Measurements from ENCODE around the gene CCDC85B. TPM values are rescaled to one million over a fixed set of nuclear protein-coding genes. Genes with fewer than 3 reads are reported as not detected.

The CCDC85B gene
- total RNA-seq, 1 donor from 2014 or later = 29.7 TPM

DNA sequence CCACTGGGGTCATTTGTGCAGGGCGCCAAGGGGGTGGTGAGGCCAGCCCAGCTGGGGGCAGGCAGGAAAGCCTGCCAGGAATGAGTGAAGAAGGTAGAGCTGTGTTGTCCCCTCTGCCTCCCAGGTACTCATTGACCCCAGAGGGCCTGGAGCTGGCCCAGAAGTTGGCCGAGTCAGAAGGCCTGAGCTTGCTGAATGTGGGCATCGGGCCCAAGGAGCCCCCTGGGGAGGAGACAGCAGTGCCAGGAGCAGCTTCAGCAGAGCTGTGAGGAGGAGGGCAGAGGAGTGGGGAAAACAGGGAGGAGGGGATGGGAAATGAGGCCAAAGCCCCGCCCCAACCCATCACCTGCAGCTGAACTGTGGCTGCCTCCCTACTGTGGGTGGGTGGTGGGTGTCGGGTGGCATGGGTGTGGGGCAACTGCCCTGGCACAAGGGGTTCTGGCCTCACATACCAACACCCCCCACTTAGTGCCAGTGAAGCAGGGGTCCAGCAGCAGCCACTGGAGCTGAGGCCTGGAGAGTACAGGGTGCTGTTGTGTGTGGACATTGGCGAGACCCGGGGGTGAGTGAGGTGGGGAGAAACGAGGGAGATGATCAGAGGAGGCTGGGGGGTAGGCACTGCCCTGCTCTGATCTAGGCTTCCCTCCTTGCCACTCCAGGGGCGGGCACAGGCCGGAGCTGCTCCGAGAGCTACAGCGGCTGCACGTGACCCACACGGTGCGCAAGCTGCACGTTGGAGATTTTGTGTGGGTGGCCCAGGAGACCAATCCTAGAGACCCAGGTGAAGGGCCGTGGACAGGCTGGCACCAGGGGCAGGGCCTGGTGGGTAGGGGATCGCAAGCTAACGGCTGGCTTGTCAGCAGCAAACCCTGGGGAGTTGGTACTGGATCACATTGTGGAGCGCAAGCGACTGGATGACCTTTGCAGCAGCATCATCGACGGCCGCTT, 27.3 kb upstream of the CCDC85B start:
- Histone ChIP-seq H3K4me3 (ENCODE audit: low read depth, low read length) (no peak overlapping the region), H3K27me3 (ENCODE audit: control insufficient read depth, insufficient read depth, low read length) (no peaks in the 10 kb centered on the region), H3K36me3 (ENCODE audit: control insufficient read depth, insufficient read depth, low read length) (peaks cover 40% of the 10 kb centered on the region)
- DNase-seq (ENCODE audit: low read depth) (no peak), FAIRE-seq (no peak)
- TF ChIP-seq, protein P1, sequence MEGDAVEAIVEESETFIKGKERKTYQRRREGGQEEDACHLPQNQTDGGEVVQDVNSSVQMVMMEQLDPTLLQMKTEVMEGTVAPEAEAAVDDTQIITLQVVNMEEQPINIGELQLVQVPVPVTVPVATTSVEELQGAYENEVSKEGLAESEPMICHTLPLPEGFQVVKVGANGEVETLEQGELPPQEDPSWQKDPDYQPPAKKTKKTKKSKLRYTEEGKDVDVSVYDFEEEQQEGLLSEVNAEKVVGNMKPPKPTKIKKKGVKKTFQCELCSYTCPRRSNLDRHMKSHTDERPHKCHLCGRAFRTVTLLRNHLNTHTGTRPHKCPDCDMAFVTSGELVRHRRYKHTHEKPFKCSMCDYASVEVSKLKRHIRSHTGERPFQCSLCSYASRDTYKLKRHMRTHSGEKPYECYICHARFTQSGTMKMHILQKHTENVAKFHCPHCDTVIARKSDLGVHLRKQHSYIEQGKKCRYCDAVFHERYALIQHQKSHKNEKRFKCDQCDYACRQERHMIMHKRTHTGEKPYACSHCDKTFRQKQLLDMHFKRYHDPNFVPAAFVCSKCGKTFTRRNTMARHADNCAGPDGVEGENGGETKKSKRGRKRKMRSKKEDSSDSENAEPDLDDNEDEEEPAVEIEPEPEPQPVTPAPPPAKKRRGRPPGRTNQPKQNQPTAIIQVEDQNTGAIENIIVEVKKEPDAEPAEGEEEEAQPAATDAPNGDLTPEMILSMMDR (IDR thresholded peaks at IDR 0.05; ENCODE audit: insufficient read depth, low read length, severe bottlenecking) = no peak

DNA sequence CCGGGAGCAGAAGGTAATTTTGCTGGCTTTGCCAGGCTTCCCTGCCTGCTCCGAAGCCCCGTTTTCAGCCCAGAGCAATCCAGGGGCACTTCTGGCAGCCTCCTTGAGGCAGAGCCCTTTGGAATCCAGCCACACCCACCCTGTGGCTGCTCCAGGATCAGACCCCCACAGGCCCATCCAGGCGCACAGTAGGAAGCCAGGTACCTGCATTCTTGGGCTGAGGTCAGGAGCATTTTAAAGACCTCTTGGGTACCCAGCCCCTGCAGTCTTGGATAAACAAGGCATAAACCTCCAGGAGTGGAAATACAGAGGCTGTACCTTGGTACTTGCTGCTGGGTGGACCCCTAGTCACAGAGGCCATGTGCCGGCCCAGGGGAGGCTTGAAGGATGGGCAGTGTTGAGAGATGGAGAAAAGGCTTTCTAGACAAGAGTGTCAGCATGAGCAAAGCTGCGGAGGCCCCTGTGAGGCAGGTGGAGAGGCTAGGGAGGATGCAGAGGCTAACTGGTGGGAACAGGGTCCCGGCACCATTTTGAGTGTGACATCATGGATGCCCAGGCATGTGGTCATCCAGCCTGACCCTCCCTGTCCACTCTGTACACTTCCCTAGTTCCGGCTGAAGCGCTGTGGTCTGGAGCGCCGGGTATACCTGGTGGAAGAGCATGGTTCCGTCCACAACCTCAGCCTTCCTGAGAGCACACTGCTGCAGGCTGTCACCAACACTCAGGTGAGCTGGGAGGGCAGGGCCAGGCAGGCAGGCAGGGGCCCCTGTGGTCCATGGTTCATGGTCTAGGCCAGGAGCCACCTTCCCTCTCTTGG, 26.4 kb upstream of the CCDC85B start:
- no peak for FAIRE-seq
- no peak overlapping the region for H3K4me3 ChIP-seq (ENCODE audit: low read depth, low read length)
- no peaks in the 10 kb centered on the region for H3K27me3 ChIP-seq (ENCODE audit: control insufficient read depth, insufficient read depth, low read length)
- H3K36me3 ChIP-seq (ENCODE audit: control insufficient read depth, insufficient read depth, low read length) = peaks cover 40% of the 10 kb centered on the region
- DNase-seq (ENCODE audit: low read depth) = no peak
- TF ChIP-seq, protein P1 (IDR thresholded peaks at IDR 0.05; ENCODE audit: insufficient read depth, low read length, severe bottlenecking) = no peak

GRCh38 chr11:65864706-65865471, 25.6 kb upstream of the CCDC85B start:
- DNase-seq (ENCODE audit: low read depth) (no peak), FAIRE-seq (no peak)
- TF ChIP-seq, protein P1 (IDR thresholded peaks at IDR 0.05; ENCODE audit: insufficient read depth, low read length, severe bottlenecking) = no peak
- H3K27me3 ChIP-seq (ENCODE audit: control insufficient read depth, insufficient read depth, low read length) = no peaks in the 10 kb centered on the region
- H3K36me3 ChIP-seq (ENCODE audit: control insufficient read depth, insufficient read depth, low read length) = peaks cover 40% of the 10 kb centered on the region
- H3K4me3 ChIP-seq (ENCODE audit: low read depth, low read length) = no peak overlapping the region

GRCh38 chr11:65865550-65866172, 24.8 kb upstream of the CCDC85B start:
- TF ChIP-seq, protein P1 (IDR thresholded peaks at IDR 0.05; ENCODE audit: insufficient read depth, low read length, severe bottlenecking) = no peak
- H3K36me3 ChIP-seq (ENCODE audit: control insufficient read depth, insufficient read depth, low read length) = peaks cover 40% of the 10 kb centered on the region
- no peaks in the 10 kb centered on the region for H3K27me3 ChIP-seq (ENCODE audit: control insufficient read depth, insufficient read depth, low read length)
- no peak overlapping the region for H3K4me3 ChIP-seq (ENCODE audit: low read depth, low read length)
- FAIRE-seq = no peak
- DNase-seq (ENCODE audit: low read depth) = no peak
